Right forelimb (tissue), 1 donor: ENCODE results near the gene FABP7.

Source experiments
- DNase-seq: peaks from one replicate; pipeline ENCODE4 v3.0.0-alpha.2; 2018

The FABP7 gene

DNA sequence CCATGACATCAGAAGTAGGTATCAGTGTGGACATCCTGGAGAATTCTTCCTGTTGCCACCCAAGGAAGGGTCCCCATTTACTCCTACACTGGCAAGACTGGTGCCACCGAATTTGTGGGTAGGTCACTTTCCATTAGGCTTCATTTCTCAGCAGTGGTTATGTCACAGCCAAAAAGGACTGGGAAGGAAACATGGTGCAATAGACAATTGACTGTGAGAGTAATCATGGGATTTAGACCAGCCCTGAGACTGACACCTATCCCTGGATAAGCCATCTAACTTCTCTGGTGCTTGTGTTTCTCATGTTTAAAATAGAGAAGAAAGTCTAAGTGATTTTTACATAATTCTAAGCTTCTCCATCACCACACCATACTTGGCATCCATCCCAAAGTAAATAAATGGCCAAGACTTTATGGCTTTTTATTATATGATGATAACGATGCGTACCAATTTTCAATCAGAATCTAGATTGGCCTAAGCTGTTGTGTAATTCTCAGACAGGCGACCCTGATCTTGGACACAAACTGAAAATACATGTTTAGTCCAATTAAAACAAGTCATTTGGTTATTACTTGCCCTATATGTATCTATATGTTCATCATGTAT, 19.7 kb downstream of the FABP7 start:
- DNase-seq: no peak

DNA sequence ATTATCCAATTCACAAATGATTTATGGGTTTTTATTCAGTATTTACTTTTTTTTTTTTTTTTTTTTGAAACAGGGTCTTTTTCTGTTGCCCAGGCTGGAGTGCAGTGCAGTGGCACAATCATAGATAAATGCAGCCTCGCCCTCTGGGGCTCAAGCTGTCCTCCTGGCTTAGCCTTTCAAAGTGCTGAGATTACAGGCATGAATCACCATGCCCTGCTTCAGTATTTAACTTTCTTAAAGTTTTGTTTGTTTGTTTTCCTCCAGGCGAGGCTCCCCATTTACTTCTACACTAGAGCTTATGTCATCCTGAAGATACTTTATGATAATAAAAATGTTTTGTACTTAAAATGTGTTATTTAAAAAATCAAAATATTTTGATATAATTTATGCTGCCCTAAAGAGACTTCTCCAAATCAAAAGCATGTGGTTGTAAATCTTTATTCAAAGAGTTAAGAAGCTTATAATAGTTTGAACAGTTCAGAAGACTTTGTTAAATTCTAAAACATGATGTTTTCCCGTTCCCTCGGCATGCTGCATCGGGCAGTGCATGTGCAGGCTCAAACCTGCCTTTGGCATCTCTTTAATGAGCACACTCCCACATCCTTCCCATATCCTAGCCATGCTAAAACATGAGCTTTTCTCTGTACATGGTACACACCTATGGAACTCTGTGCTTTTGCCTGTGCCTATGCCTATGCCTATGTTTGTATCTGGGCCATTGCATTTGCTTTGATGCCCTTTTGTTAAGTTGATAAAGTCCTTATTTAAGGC, 20.6 kb downstream of the FABP7 start:
- DNase-seq: no peak

- no peak for DNase-seq
Measured at GRCh38 chr6:122800906-122801305, 21.4 kb downstream of the FABP7 start.

DNA sequence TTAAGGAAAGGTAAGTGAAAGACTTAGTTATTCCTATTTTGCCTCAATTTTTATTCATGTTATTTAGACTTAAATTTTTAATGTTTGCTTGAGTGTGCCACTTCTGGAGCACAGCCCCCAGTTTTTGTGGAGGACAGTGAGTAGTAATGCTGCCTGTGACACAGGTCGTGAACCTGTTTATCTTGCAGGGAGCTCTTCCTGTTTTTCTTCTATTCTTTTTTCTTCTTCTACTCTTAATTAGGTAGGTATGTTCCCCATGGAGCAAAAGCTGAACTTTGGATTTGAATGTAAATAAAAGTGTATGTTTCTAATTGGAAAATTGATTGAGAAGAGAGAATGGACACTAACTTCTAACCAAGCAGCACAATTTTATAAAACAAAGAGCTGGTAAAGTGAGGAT, 21.9 kb downstream of the FABP7 start:
- no peak for DNase-seq

- no peak for DNase-seq
Measured at GRCh38 chr6:122803171-122803661, 23.7 kb downstream of the FABP7 start.

- DNase-seq: no peak
Measured at GRCh38 chr6:122804962-122805485, 25.5 kb downstream of the FABP7 start.

DNA sequence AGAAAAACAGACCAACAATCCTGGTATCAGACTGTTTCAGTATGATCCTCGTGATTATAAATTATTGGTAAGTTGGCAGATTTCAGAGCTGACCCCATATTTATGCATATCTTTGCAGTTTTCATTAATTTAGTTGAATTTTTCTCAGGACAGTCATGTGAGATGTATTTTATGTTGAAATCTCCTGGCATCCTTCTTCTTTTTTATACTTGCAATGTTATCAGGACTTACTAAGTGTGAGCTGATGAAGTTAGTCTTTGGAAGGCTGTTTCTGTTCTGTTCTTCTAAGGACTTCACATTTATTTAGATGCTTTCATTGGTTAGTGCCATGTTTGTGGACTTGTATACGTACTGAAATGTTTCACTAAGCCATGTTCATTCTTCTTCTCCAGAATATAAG, 26.8 kb downstream of the FABP7 start:
- DNase-seq: no peak

- no peak for DNase-seq
Measured at GRCh38 chr6:122808121-122808885, 28.8 kb downstream of the FABP7 start.

DNA sequence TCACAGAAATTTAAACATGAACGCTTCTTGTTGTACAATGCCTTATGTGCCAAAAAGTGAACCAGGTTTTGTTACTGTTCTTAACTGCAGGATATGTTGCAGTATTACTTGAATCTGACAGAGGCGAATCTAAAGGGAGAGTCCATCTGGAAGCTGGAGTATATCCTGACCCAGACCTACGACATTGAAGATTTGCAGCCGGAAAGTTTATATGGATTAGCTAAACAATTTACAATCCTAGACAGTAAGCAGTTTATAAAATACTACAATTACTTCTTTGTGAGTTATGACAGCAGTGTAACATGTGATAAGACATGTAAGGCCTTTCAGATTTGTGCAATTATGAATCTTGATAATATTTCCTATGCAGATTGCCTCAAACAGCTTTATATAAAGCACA, 29.5 kb downstream of the FABP7 start:
- DNase-seq: no peak

DNA sequence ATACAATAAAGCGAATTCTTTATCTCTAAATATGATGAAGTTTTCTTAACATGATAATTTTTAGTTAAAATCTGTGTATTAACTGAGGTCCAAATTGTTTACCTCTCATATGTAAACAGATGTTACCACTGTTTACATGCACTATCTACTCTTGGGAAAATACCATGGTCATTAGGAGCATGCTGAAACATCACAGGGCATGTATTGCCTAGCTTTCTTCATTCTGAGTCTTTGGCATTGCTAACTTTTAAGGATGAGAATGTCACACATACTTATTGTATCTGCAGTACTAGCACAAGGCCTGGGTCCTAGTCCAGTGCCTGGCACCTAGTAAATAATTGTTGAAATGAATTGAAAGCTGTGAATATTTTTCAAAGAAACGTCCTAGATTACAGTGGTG, 30.2 kb downstream of the FABP7 start:
- no peak for DNase-seq

DNA sequence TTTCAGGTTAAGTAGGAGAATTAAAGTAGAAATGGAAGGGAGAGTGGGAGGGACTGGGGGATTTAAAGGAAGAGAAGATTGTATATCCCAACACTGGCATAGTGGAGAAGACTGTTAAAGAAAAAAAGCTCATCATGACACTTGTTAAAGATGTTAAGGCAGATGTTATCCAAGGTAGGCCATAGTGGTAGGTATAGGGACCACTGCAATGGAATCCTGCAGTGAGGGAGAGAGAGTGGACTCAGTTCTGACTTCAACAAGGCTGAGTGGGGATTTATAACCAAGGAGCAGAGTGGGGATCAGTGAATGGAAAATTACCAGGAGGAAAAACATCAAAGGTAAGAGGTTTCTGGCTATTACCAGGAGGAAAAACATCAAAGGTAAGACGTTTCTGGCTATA, 30.7 kb downstream of the FABP7 start:
- DNase-seq: no peak

GRCh38 chr6:122817358-122817757, 37.8 kb downstream of the FABP7 start:
- DNase-seq: no peak

DNA sequence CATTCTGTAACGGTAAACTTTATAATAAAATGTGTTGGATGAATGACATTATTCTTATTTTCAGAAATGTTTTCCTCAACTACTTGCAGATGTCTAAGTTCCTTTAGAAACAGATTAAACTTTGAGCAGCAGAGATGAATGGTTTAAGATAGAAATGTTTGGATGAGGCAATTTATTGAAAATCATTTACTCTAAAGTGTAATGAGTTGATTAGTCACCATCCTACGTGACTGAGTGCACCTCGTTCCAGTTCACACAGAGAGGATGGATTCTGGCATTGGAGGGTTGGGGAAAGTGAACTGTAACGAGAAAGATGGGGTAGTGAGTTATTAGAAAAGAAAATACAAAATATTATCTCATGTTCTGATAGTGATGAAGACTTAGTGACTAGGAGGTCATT, 38.2 kb downstream of the FABP7 start:
- no peak for DNase-seq

DNA sequence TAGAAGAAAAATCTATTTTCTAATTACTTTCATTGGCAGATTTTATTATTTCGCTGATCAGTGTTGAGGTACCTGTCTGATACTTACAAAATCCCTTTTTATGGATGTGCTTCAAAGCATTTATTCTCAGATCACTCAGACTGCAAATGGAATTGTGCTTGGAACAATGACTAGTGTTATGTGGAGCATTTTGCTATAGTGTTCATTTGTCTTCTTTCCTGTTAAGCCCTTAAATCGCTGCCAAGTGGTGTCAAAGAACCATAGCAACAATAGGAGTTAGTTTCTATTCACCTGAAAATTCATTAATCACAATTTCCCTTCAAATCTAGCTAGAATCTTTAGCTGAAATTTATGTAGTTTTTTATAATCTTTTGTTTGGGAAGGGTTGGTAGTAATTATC, 39.4 kb downstream of the FABP7 start:
- DNase-seq: no peak

GRCh38 chr6:122821095-122821494, 41.6 kb downstream of the FABP7 start:
- DNase-seq: no peak

GRCh38 chr6:122825163-122825562, 45.6 kb downstream of the FABP7 start:
- DNase-seq: no peak

GRCh38 chr6:122829456-122829855, 49.9 kb downstream of the FABP7 start:
- no peak for DNase-seq

DNA sequence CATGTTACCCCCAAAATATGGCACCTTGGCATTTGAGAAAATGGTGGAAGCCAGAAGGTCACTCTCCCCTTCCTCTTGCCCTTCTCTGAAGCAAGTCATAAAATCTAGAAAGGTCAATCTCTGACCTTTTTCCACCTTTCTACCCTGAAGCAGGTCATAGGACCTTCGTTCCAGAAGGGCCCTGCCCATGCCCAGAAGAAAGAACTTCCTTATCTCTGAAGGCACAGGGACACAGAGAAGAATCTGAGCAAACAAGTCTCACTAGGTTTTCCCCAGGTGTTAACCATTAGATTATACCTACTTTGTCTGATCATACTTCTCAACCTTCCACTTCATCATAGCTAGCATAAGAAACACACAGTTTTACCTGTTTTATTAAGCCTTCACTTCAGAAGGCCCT, 52.0 kb downstream of the FABP7 start:
- no peak for DNase-seq

GRCh38 chr6:122832459-122832858, 52.9 kb downstream of the FABP7 start:
- DNase-seq: no peak

DNA sequence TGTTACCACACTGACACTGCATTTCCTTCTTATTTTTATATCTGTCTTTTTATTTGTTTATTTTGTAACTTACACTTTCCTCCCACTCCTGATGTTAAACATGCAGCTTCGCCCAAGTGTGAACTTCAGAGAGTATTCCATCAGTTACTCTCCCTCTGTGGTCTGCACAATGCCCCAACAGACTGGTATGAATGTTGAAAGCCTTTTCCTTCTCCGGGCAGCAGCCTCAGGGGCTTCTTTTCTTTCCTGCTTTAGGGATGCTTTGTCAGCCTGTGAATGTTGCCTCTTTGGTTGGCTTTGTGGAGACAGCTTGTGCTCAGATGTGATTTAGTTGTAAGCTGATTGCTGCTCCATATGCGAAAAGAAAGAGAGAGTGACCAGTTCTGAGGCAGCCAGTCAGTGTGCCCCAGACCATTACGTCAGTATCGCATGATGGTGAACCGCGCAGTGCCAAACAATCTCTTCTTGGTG, 53.5 kb downstream of the FABP7 start:
- no peak for DNase-seq
